CD4-positive, alpha-beta T cell (primary cell): Measurements from ENCODE around the gene GABRA1. TPM values are rescaled to one million over a fixed set of nuclear protein-coding genes. Genes with fewer than 3 reads are reported as not detected.

Source experiments
- ATAC-seq: fragments of 200-7000 bp; cut with Tn5 transposase; one replicate; pipeline ENCODE4 v1.10.0; 2022; ENCODE audit warnings: mild to moderate bottlenecking; ENCODE audit not compliant: poor library complexity
- CTCF ChIA-PET: fragments of 350-600 bp; sonication (Branson Sonifier 250); formaldehyde crosslinking; loops from one replicate; lab custom pipeline; 2021; ENCODE audit warnings: antibody characterized with exemption, inconsistent platforms; lab: Charles Lee
- POLR2A ChIA-PET: fragments of 350-600 bp; sonication (Branson Sonifier 250); formaldehyde crosslinking; loops from one replicate; lab custom pipeline; 2021; ENCODE audit warnings: antibody characterized with exemption, inconsistent platforms; lab: Charles Lee
- DNase-seq, 14 experiments: peaks; one replicate each; pipeline ENCODE4 v3.0.0-alpha.2; 2013 to 2020; ENCODE audit warnings: mixed read lengths in 2 of 14
- H3K27ac ChIP-seq, 2 donors: one replicate each; pipeline versions ENCODE4 v1.5.1 to v1.7.0; 2013; ENCODE audit warnings: low read length in 2 of 2, low read depth in 1 of 2, mild to moderate bottlenecking in 1 of 2
- H3K27me3 ChIP-seq, 2 experiments: 1 replicate in 1 of 2; 2 replicates in 1 of 2; pipeline versions ENCODE4 v1.6.1 to v1.7.0; 2013; ENCODE audit warnings: low read length in 2 of 2, control low read depth in 1 of 2, mild to moderate bottlenecking in 1 of 2, moderate library complexity in 1 of 2; ENCODE audit not compliant: insufficient read depth in 2 of 2, control insufficient read depth in 1 of 2
- H3K36me3 ChIP-seq: one replicate; pipeline ENCODE4 v1.6.1; 2013; ENCODE audit warnings: low read length, control low read depth; ENCODE audit not compliant: insufficient read depth
- H3K4me1 ChIP-seq: one replicate; pipeline ENCODE4 v1.6.1; 2013; ENCODE audit warnings: low read length, control low read depth; ENCODE audit not compliant: insufficient read depth
- H3K4me3 ChIP-seq: one replicate; pipeline ENCODE4 v1.5.1; 2013; ENCODE audit warnings: mild to moderate bottlenecking, low read length, moderate library complexity
- H3K9me3 ChIP-seq, 2 experiments: 1 replicate in 1 of 2; 2 replicates in 1 of 2; pipeline versions ENCODE4 v1.6.1 to v1.7.0; 2013; ENCODE audit warnings: low read length in 2 of 2, mild to moderate bottlenecking in 2 of 2, control low read depth in 1 of 2, moderate library complexity in 1 of 2; ENCODE audit not compliant: control insufficient read depth in 1 of 2, insufficient read depth in 1 of 2
- H3K27ac Mint-ChIP-seq: one replicate; pipeline ENCODE4 v1.8.0; 2020; ENCODE audit warnings: mixed read lengths
- H3K27me3 Mint-ChIP-seq: one replicate; pipeline ENCODE4 v1.8.0; 2021; ENCODE audit warnings: mixed read lengths
- H3K36me3 Mint-ChIP-seq: one replicate; pipeline ENCODE4 v1.8.0; 2021; ENCODE audit warnings: low read depth, mixed read lengths
- H3K4me1 Mint-ChIP-seq: one replicate; pipeline ENCODE4 v1.8.0; 2021; ENCODE audit warnings: low read depth, mixed read lengths
- H3K4me3 Mint-ChIP-seq: one replicate; pipeline ENCODE4 v1.8.0; 2020; ENCODE audit warnings: mild to moderate bottlenecking, mixed read lengths
- H3K9me3 Mint-ChIP-seq: one replicate; pipeline ENCODE4 v1.8.0; 2020; ENCODE audit warnings: mixed read lengths
- intact Hi-C, 2 experiments: fragments of 100-400 bp; cut with DNase I in 1 of 2; cut with micrococcal nuclease in 1 of 2; formaldehyde crosslinking; loops; one replicate each; pipeline versions ENCODE4 v1.15.1 to v1.9.0; 2023 to 2025; cut with DNase I, micrococcal nuclease
- total RNA-seq, 174 experiments: library from RNA in 2 of 174; stranded (reverse) in 2 of 174; gene quantifications; one replicate each; pipeline ENCODE4 v1.2.3 and lab custom pipeline; 2021 to 2026
- TF ChIP-seq, protein P1 (sequence below): fragments of 200-600 bp; IDR thresholded peaks from one replicate; pipeline ENCODE4 v1.8.0; 2022; ENCODE audit warnings: antibody characterized with exemption, mild to moderate bottlenecking

The GABRA1 gene
- total RNA-seq, 2 experiments from 2014 or later = not detected

DNA sequence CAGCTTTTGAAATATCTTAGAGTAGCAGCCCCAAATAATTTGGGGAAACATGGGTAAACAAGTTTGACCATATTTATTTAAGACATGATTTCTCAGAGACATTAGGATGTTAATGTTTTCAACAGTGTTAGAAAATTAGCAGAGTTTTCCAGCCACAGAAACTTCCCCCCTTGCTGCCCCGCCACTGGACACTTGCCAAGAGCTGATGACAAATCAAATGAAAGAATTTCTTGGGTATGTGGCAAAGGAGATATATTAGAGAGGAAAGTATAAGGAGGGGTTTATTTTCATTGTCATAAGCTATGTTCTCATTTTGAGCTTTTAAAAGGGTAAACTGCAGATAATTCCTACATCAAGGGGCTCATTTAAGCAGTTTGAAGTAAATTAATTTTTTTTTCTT lies 15.9 kb downstream of the GABRA1 start:
- H3K27me3 Mint-ChIP-seq = no peaks in the 10 kb centered on the region
- H3K4me3 Mint-ChIP-seq = no peak overlapping the region
- Histone ChIP-seq H3K4me1 (no peaks in the 10 kb centered on the region), H3K9me3 (no peaks in the 10 kb centered on the region), H3K4me3 (no peak overlapping the region), H3K27me3 (no peaks in the 10 kb centered on the region), H3K36me3 (no peaks in the 10 kb centered on the region), H3K27ac (no peak overlapping the region)
- DNase-seq (no peak), ATAC-seq (no peak)
- no peaks in the 10 kb centered on the region for H3K36me3 Mint-ChIP-seq
- no peaks in the 10 kb centered on the region for H3K9me3 Mint-ChIP-seq
- no peak overlapping the region for H3K27ac Mint-ChIP-seq
- TF ChIP-seq, protein P1, sequence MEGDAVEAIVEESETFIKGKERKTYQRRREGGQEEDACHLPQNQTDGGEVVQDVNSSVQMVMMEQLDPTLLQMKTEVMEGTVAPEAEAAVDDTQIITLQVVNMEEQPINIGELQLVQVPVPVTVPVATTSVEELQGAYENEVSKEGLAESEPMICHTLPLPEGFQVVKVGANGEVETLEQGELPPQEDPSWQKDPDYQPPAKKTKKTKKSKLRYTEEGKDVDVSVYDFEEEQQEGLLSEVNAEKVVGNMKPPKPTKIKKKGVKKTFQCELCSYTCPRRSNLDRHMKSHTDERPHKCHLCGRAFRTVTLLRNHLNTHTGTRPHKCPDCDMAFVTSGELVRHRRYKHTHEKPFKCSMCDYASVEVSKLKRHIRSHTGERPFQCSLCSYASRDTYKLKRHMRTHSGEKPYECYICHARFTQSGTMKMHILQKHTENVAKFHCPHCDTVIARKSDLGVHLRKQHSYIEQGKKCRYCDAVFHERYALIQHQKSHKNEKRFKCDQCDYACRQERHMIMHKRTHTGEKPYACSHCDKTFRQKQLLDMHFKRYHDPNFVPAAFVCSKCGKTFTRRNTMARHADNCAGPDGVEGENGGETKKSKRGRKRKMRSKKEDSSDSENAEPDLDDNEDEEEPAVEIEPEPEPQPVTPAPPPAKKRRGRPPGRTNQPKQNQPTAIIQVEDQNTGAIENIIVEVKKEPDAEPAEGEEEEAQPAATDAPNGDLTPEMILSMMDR = no peak
- ChIA-PET POLR2A (no interaction called here), CTCF (no interaction called here)
- H3K4me1 Mint-ChIP-seq = no peaks in the 10 kb centered on the region
- intact Hi-C loops = no loop called here

DNA sequence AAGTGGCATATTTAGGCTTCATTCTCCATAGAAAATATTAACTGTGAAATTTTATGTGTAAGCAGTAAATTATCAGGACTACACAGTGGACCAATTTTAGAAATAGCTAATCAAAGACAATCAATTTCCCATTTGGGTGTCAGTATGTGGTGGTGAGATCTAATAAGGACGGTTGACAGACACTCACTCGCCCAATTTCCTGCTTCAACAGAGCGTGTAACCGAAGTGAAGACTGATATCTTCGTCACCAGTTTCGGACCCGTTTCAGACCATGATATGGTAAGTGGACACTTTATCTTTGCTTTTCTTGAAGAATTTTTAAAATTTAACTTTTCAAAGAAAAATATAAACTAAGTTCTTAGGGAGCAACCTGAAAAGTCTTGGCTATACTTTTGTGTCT lies 17.6 kb downstream of the GABRA1 start:
- ChIA-PET CTCF (no interaction called here), POLR2A (no interaction called here)
- H3K27me3 ChIP-seq = no peaks in the 10 kb centered on the region
- Mint-ChIP-seq H3K27me3 (no peaks in the 10 kb centered on the region), H3K4me3 (no peak overlapping the region), H3K9me3 (no peaks in the 10 kb centered on the region), H3K27ac (no peak overlapping the region), H3K4me1 (no peaks in the 10 kb centered on the region), H3K36me3 (no peaks in the 10 kb centered on the region)
- no peak overlapping the region for H3K4me3 ChIP-seq
- ATAC-seq (no peak), DNase-seq (no peak)
- no peaks in the 10 kb centered on the region for H3K4me1 ChIP-seq
- TF ChIP-seq, protein P1 = no peak
- intact Hi-C loops = no loop called here
- H3K27ac ChIP-seq = no peak overlapping the region
- no peaks in the 10 kb centered on the region for H3K36me3 ChIP-seq
- peaks cover 0 to 3% of the 10 kb centered on the region in 2 experiments for H3K9me3 ChIP-seq

DNA sequence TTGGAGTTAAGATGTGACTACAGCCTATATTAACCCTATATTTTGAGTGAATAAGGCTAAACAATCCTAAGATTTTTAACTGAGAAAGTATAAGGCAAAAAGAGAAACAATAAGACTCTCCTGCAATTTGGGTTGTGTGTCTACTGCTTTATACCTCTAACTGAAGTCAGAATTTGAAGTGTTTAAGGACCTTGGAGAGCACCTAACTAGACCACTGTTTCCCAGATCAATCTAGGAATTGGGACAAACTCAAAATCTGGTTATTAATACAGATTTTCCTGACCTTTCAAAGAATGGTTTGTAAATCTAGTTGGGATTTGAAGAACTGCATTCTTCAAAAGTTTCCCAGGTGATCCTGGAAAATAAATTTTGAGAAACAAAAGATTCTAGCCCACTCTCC lies 42.1 kb downstream of the GABRA1 start:
- Histone ChIP-seq H3K27me3 (no peaks in the 10 kb centered on the region), H3K4me1 (no peaks in the 10 kb centered on the region), H3K4me3 (no peak overlapping the region), H3K36me3 (no peaks in the 10 kb centered on the region), H3K27ac (no peak overlapping the region), H3K9me3 (peaks cover 0 to 4% of the 10 kb centered on the region in 2 experiments)
- POLR2A ChIA-PET = no interaction called here
- CTCF ChIA-PET = no interaction called here
- ATAC-seq (no peak), DNase-seq (no peak)
- Mint-ChIP-seq H3K9me3 (peaks cover 2% of the 10 kb centered on the region), H3K27me3 (no peaks in the 10 kb centered on the region), H3K4me1 (no peaks in the 10 kb centered on the region), H3K4me3 (no peak overlapping the region), H3K27ac (no peak overlapping the region), H3K36me3 (no peaks in the 10 kb centered on the region)
- TF ChIP-seq, protein P1 = no peak
- intact Hi-C loops = no loop called here
